GM23248 (cell line): ENCODE results near the gene IKBKG. TPM values are rescaled to one million over a fixed set of nuclear protein-coding genes. Genes with fewer than 3 reads are reported as not detected.

Source experiments
- DNase-seq: peaks from one replicate; pipeline ENCODE4 v3.0.0-alpha.2; 2015
- H2AFZ ChIP-seq: fragments of 200-600 bp; sonication (generic); 2 replicates; pipeline ENCODE4 v1.6.1; 2016; ENCODE audit warnings: antibody characterized with exemption
- H3F3A ChIP-seq: fragments of 200-600 bp; sonication (generic); 2 replicates; pipeline ENCODE4 v1.6.1; 2016; ENCODE audit warnings: mild to moderate bottlenecking, antibody characterized with exemption, mixed run types; ENCODE audit not compliant: insufficient read depth
- H3K27ac ChIP-seq: fragments of 200-600 bp; sonication (generic); 2 replicates; pipeline ENCODE4 v1.5.1; 2016; ENCODE audit warnings: mild to moderate bottlenecking
- H3K27me3 ChIP-seq: fragments of 200-600 bp; sonication (generic); replicated peaks from 2 replicates; pipeline ENCODE4 v1.6.1; 2016; ENCODE audit warnings: mild to moderate bottlenecking; ENCODE audit not compliant: insufficient read depth
- H3K36me3 ChIP-seq: fragments of 200-600 bp; sonication (generic); 2 replicates; pipeline ENCODE4 v1.6.1; 2016; ENCODE audit warnings: low read depth, mild to moderate bottlenecking
- H3K4me1 ChIP-seq: fragments of 200-600 bp; sonication (generic); 2 replicates; pipeline ENCODE4 v1.6.1; 2016; ENCODE audit warnings: mild to moderate bottlenecking; ENCODE audit not compliant: insufficient read depth
- H3K4me2 ChIP-seq: fragments of 200-600 bp; sonication (generic); one replicate; pipeline ENCODE4 v1.6.1; 2016; ENCODE audit warnings: mild to moderate bottlenecking; ENCODE audit not compliant: unreplicated experiment
- H3K4me3 ChIP-seq: fragments of 200-600 bp; sonication (generic); 2 replicates; pipeline ENCODE4 v1.5.1; 2016; ENCODE audit warnings: mild to moderate bottlenecking
- H3K79me2 ChIP-seq: fragments of 200-600 bp; sonication (generic); 2 replicates; pipeline ENCODE4 v1.6.1; 2016; ENCODE audit warnings: mild to moderate bottlenecking; ENCODE audit not compliant: insufficient read depth
- H3K9ac ChIP-seq: fragments of 200-600 bp; sonication (generic); 2 replicates; pipeline ENCODE4 v1.6.1; 2016; ENCODE audit warnings: mild to moderate bottlenecking
- H3K9me2 ChIP-seq: fragments of 200-600 bp; sonication (generic); 2 replicates; pipeline ENCODE4 v1.6.1; 2016; ENCODE audit warnings: mixed run types, mild to moderate bottlenecking, moderate library complexity; ENCODE audit not compliant: insufficient read depth
- H3K9me3 ChIP-seq: fragments of 200-600 bp; sonication (generic); one replicate; pipeline ENCODE4 v1.6.1; 2017; ENCODE audit warnings: low read depth
- H4K20me1 ChIP-seq: fragments of 200-600 bp; sonication (generic); 2 replicates; pipeline ENCODE4 v1.6.0; 2016; ENCODE audit not compliant: insufficient read depth
- EZH2 ChIP-seq: fragments of 200-600 bp; sonication (generic); IDR thresholded peaks from 2 replicates; pipeline ENCODE4 v1.6.1; 2018; ENCODE audit warnings: antibody characterized with exemption, mild to moderate bottlenecking; ENCODE audit not compliant: insufficient read depth, poor library complexity, severe bottlenecking
- EZH2phosphoT487 ChIP-seq: fragments of 200-600 bp; sonication (generic); IDR thresholded peaks from 2 replicates; pipeline ENCODE4 v1.6.1; 2018; ENCODE audit warnings: antibody characterized with exemption, moderate library complexity, mild to moderate bottlenecking, low read depth; ENCODE audit not compliant: insufficient read depth
- WGBS, 2 experiments: methylation state at CpG; one replicate each; pipeline ENCODE4 v1.1.6; 2015 to 2017; ENCODE audit warnings: low lambda C conversion rate in 2 of 2, low coverage in 1 of 2; ENCODE audit errors: missing lambda C conversion rate in 2 of 2; 5-methylcytosine and 5-hydroxymethylcytosine counted together
- in situ Hi-C: fragments of 300-500 bp; cut with MboI; formaldehyde crosslinking; loops from 2 replicates; pipeline ENCODE4 v1.15.0; 2020
- polyA plus RNA-seq: library from polyadenylated mRNA; unstranded; fragments of >200 nt; fragmentation: Nextera tagmentation; extraction: Ambion mirVana; gene quantifications from 2 replicates; pipeline ENCODE4 v1.2.1, GENCODE V29; 2016
- total RNA-seq: library from RNA; depleted of rRNA; stranded (reverse); fragments of >200 nt; shearing (Covaris generic); gene quantifications from 2 replicates; pipeline ENCODE4 v1.2.3, GENCODE V29; 2014

IKBKG gene
- total and polyA plus RNA-seq, 2 experiments from 2014 or later = 25.9 to 26.2 TPM

DNA sequence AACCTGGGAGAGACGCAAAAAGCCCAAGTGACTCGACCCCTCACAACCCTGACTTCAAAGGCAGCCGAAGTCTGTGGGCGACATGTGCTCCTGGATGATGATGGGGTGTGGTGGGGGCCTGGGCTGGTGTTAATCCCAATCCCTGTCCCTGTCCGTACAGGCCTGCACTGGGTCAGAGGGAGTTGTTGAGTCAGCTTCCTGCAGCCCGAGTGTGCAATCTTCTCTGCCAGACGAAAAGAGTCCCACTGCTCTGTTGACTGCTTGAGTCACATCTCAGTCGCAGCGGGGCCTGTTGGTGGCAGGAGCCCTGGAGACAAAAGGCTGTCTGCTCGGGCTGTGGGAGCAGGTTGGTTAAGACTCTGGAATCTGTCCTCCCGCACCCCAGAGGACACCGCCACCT lies 41.7 kb upstream of the IKBKG start:
- H2AFZ ChIP-seq = no peak overlapping the region
- no peaks in the 10 kb centered on the region for H3F3A ChIP-seq
- in situ Hi-C loops = no loop called here
- no peaks in the 10 kb centered on the region for H3K9me2 ChIP-seq
- WGBS, 2 experiments = 21 to 27% methylated on average over 9 to 11 of the region's 12 CpGs
- no peaks in the 10 kb centered on the region for H4K20me1 ChIP-seq
- no peaks in the 10 kb centered on the region for H3K27me3 ChIP-seq
- H3K79me2 ChIP-seq = no peaks in the 10 kb centered on the region
- peak; percentile 75 for DNase-seq
- H3K9ac ChIP-seq = peak overlapping the region; percentile 14; the same call in 1 of the 2 replicates
- H3K4me2 ChIP-seq = no peak overlapping the region
- H3K4me1 ChIP-seq = peaks cover 11% of the 10 kb centered on the region
- TF ChIP-seq EZH2phosphoT487 = no peak
- TF ChIP-seq EZH2 = no peak
- peak overlapping the region; percentile 70 for H3K27ac ChIP-seq
- H3K9me3 ChIP-seq = no peaks in the 10 kb centered on the region
- no peak overlapping the region for H3K4me3 ChIP-seq
- H3K36me3 ChIP-seq = no peaks in the 10 kb centered on the region

DNA sequence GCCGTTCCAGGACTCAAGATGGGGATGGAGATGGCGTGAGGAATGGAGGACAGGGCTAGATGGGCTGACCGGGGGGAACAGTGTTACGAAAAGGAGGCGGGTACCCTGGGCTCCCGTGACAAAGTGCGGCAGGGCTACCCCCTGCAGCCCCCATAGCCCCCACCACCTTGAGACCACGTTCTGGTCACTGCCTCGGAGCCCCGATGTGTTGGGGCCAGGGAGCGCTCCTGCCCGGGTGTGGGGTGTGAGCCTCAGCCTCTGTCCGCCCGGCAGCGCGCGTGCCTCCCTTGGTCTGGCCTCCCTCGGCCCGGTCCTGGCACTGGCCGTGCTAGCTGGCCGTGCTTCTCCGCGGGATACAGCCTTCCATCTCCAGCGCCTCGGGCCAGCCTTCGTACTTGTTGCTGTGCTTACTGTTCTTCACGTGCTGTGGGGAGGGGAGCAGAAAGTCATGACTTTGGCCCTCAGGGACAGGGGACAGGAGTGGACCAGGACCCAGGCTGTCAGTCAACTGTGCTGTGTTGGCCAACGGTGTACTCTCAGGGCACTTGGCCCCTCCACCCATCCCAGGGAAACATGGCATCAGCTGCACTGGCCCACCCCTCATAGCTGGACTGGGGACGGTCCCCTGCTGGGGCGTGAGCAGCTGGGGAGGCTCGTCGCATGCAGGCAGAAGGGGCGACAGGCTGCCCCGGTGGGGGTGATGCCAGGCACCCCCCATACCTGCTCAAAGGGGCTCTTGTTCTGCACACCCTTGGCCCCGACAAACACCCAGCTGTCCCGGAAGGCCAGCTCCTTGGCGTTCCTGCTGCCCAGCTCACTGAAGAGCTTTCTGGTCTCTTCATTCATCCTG lies 40.7 kb upstream of the IKBKG start:
- DNase-seq = no peak
- H3K79me2 ChIP-seq = no peaks in the 10 kb centered on the region
- H3K36me3 ChIP-seq = no peaks in the 10 kb centered on the region

DNA sequence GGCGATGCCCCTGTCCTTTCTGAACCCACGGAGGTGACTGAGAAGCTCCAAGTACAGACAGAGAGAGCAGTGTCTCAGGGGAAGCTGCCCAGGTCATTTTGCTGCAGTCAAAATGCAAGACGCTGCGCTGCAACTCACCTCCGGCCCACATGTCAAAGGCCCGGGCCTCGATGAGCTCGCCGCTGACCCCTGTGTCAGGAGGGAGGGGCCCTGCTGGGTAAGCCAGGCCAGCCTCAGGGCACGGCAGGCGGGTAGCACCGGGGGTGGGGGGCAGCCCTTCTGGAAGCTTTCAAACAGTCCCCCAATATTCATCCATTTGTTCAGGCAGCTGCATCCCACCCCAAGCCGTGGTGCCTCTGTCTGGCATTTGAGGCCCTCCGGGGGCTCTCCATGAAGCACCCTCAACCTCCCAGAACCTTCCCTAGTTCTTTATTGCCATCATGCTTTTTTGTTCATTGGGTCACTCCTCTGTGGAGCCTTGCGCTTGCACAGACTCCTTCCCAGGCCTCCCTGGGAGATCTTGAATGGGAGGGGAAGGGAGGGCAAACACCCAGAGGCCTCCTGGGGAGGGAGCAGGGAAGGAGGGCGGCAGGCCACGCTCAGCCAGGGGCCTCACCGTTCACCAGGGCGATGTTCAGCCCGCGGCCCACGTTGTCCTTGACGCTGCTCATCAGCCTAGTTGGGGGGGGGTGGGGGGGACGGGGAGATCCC lies 39.6 kb upstream of the IKBKG start:
- Histone ChIP-seq H3F3A (no peaks in the 10 kb centered on the region), H3K4me2 (no peak overlapping the region), H3K79me2 (no peaks in the 10 kb centered on the region), H3K9me2 (no peaks in the 10 kb centered on the region), H3K9ac (no peak overlapping the region), H3K36me3 (no peaks in the 10 kb centered on the region), H2AFZ (no peak overlapping the region), H3K27ac (no peak overlapping the region), H3K4me3 (no peak overlapping the region), H3K27me3 (no peaks in the 10 kb centered on the region), H4K20me1 (no peaks in the 10 kb centered on the region), H3K4me1 (peaks cover 11% of the 10 kb centered on the region), H3K9me3 (no peaks in the 10 kb centered on the region)
- WGBS, 2 experiments = 94 to 96% methylated on average over 9 to 21 of the region's 24 CpGs
- in situ Hi-C loops = no loop called here
- TF ChIP-seq EZH2phosphoT487 (no peak), EZH2 (no peak)
- no peak for DNase-seq

More for the DNA sequence above, 40.7 kb upstream of the IKBKG start:
- WGBS, 2 experiments = 84 to 89% methylated on average over 15 to 28 of the region's 37 CpGs
- no peaks in the 10 kb centered on the region for H3K9me2 ChIP-seq
- TF ChIP-seq EZH2 (no peak), EZH2phosphoT487 (no peak)
- H3K27me3 ChIP-seq = no peaks in the 10 kb centered on the region
- no peaks in the 10 kb centered on the region for H4K20me1 ChIP-seq
- H2AFZ ChIP-seq = no peak overlapping the region
- no peaks in the 10 kb centered on the region for H3K9me3 ChIP-seq
- H3F3A ChIP-seq = no peaks in the 10 kb centered on the region
- no peak overlapping the region for H3K4me2 ChIP-seq
- H3K27ac ChIP-seq = no peak overlapping the region
- no peak overlapping the region for H3K4me3 ChIP-seq
- H3K9ac ChIP-seq = no peak overlapping the region
- H3K4me1 ChIP-seq = peaks cover 11% of the 10 kb centered on the region
- in situ Hi-C loops = no loop called here

DNA sequence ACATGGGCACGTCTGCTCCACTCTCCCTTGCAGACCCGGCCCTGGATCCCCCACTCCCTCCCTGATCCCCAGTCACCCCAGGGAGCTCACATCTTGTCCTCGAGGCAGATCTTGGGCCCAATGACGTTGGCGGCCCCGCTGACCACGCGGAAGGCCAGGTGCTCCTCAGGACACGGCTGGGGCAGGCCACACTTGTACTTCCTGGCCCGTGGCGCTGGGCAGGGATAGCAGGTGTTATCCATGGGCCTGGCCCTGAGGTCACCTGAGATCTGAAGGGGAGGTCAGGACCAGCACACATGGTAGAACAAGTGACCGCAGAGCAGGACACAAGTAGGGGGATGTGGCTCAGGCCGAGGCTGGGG lies 39.1 kb upstream of the IKBKG start:
- Histone ChIP-seq H3K4me3 (no peak overlapping the region), H4K20me1 (no peaks in the 10 kb centered on the region), H3F3A (no peaks in the 10 kb centered on the region), H3K4me1 (peaks cover 11% of the 10 kb centered on the region), H3K4me2 (no peak overlapping the region), H3K27ac (no peak overlapping the region), H2AFZ (no peak overlapping the region), H3K9me2 (no peaks in the 10 kb centered on the region), H3K9me3 (no peaks in the 10 kb centered on the region), H3K79me2 (no peaks in the 10 kb centered on the region), H3K27me3 (no peaks in the 10 kb centered on the region), H3K36me3 (no peaks in the 10 kb centered on the region), H3K9ac (no peak overlapping the region)
- DNase-seq = no peak
- in situ Hi-C loops = no loop called here
- no peak for TF ChIP-seq EZH2
- no peak for TF ChIP-seq EZH2phosphoT487
- WGBS, 2 experiments = 97% methylated on average over 5 to 11 of the region's 13 CpGs
